GM12892 (cell line): ENCODE data around the gene GLCCI1.

Experiments used
- POLR2A ChIP-seq: IDR thresholded peaks from 2 replicates; pipeline ENCODE4 v1.6.1; 2011; ENCODE audit warnings: low read depth, low read length, control low read depth
- POLR2AphosphoS5 ChIP-seq: IDR thresholded peaks from 2 replicates; pipeline ENCODE4 v1.6.1; 2011; ENCODE audit warnings: low read depth, low read length, control low read depth
- TAF1 ChIP-seq: IDR thresholded peaks from 2 replicates; pipeline ENCODE4 v1.6.1; 2011; ENCODE audit warnings: low read depth, mild to moderate bottlenecking, control low read depth, low read length, borderline replicate concordance

GRCh38 chr7:7938471-7938870 lies 30.1 kb upstream of the GLCCI1 start:
- TF ChIP-seq POLR2AphosphoS5, result no peak
- no peak for TF ChIP-seq POLR2A
- TF ChIP-seq TAF1, result no peak
